Hepatocyte (in vitro differentiated cells): ENCODE data around the gene SLC22A31. TPM values are rescaled to one million over a fixed set of nuclear protein-coding genes. Genes with fewer than 3 reads are reported as not detected.

ENCODE experiments used
- DNase-seq: peaks from one replicate; pipeline ENCODE4 v3.0.0-alpha.2; 2016; ENCODE audit warnings: low spot score
- H2AFZ ChIP-seq: fragments of 200-600 bp; sonication (generic); 2 replicates; pipeline ENCODE4 v1.6.0; 2016; ENCODE audit warnings: antibody characterized with exemption, mild to moderate bottlenecking
- H3K27ac ChIP-seq: fragments of 200-600 bp; sonication (generic); 2 replicates; pipeline ENCODE4 v1.5.1; 2016; ENCODE audit warnings: mild to moderate bottlenecking
- H3K27me3 ChIP-seq: fragments of 200-600 bp; sonication (generic); 2 replicates; pipeline ENCODE4 v1.6.1; 2016
- H3K36me3 ChIP-seq: fragments of 200-600 bp; sonication (generic); replicated peaks from 2 replicates; pipeline ENCODE4 v1.5.1; 2016; ENCODE audit warnings: low read depth; ENCODE audit not compliant: insufficient read depth
- H3K4me1 ChIP-seq: fragments of 200-600 bp; sonication (generic); 2 replicates; pipeline ENCODE4 v1.5.1; 2016; ENCODE audit warnings: mild to moderate bottlenecking, moderate library complexity; ENCODE audit not compliant: insufficient read depth
- H3K4me2 ChIP-seq: fragments of 200-600 bp; sonication (generic); 2 replicates; pipeline ENCODE4 v1.6.0; 2016
- H3K4me3 ChIP-seq: fragments of 200-600 bp; sonication (generic); 2 replicates; pipeline ENCODE4 v1.5.1; 2016; ENCODE audit warnings: mild to moderate bottlenecking
- H3K79me2 ChIP-seq: fragments of 200-600 bp; sonication (generic); 2 replicates; pipeline ENCODE4 v1.6.0; 2017; ENCODE audit warnings: mild to moderate bottlenecking
- H3K9me2 ChIP-seq: fragments of 200-600 bp; sonication (generic); replicated peaks from 2 replicates; pipeline ENCODE4 v1.6.0; 2017; ENCODE audit warnings: mild to moderate bottlenecking; ENCODE audit not compliant: insufficient read depth
- H3K9me3 ChIP-seq: fragments of 200-600 bp; sonication (generic); 2 replicates; pipeline ENCODE4 v1.5.1; 2016; ENCODE audit warnings: low read depth, mild to moderate bottlenecking
- H4K20me1 ChIP-seq: fragments of 200-600 bp; sonication (generic); 2 replicates; pipeline ENCODE4 v1.6.0; 2016; ENCODE audit warnings: mild to moderate bottlenecking; ENCODE audit not compliant: insufficient read depth, poor library complexity, severe bottlenecking
- CTCF ChIP-seq: fragments of 200-600 bp; sonication (generic); IDR thresholded peaks from 2 replicates; pipeline ENCODE4 v1.5.1; 2016; ENCODE audit warnings: antibody characterized with exemption, mild to moderate bottlenecking; ENCODE audit not compliant: poor library complexity
- EZH2 ChIP-seq: fragments of 200-600 bp; sonication (generic); IDR thresholded peaks from 2 replicates; pipeline ENCODE4 v1.6.1; 2016; ENCODE audit warnings: antibody characterized with exemption, mild to moderate bottlenecking, borderline replicate concordance
- EZH2phosphoT487 ChIP-seq: fragments of 200-600 bp; sonication (generic); IDR thresholded peaks from one replicate; pipeline ENCODE4 v1.6.1; 2018; ENCODE audit warnings: antibody characterized with exemption, mild to moderate bottlenecking, low read depth, moderate library complexity; ENCODE audit not compliant: unreplicated experiment, severe bottlenecking
- WGBS: methylation state at CpG from one replicate; pipeline ENCODE4 v1.1.6; 2016; ENCODE audit warnings: low lambda C conversion rate; ENCODE audit errors: missing lambda C conversion rate; 5-methylcytosine and 5-hydroxymethylcytosine counted together
- polyA plus RNA-seq: library from polyadenylated mRNA; unstranded; fragments of >200 nt; fragmentation: Nextera tagmentation; extraction: Ambion mirVana; gene quantifications from 2 replicates; pipeline ENCODE4 v1.2.1, GENCODE V29; 2016
- total RNA-seq: library from RNA; depleted of rRNA; stranded (reverse); fragments of >200 nt; gene quantifications from 2 replicates; pipeline ENCODE4 v1.2.3, GENCODE V29; 2014

Gene SLC22A31
- total and polyA plus RNA-seq, 2 experiments from 2014 or later, result 1.4 to 1.6 TPM

DNA sequence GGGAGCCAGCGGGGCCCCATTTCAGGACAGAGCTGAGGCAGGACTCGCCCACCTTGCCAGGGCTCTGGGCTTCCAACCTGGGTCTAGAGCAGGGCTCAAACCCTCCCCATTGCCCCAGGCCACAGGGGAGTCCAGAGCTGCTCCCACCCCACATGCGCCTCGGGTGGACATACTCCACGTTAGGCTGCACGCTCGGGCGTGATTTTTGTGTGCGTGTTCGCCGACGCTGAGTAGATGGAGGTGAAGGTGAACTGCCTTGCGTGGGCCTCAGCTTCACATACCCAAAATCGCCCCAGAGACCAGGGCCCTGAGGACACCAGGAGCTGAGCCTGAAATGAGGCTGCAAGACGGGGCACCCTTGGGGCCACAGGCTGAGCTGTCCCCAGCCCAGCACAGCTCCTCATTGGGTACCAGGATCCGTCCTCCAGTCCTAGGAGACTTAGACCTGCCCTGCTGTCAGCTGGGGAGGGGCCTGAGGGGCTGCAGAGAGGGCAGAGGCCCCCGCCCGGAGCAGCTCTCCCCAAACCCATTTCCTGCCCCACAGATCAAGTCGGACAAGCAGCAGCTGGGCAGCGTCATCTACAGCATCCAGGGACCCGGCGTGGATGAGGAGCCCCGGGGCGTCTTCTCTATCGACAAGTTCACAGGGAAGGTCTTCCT, 20.6 kb downstream of the SLC22A31 start:
- Histone ChIP-seq H3K36me3 (no peaks in the 10 kb centered on the region), H2AFZ (no peak overlapping the region), H3K9me2 (no peaks in the 10 kb centered on the region), H3K4me2 (no peak overlapping the region), H3K27me3 (no peaks in the 10 kb centered on the region), H3K79me2 (no peaks in the 10 kb centered on the region), H3K4me1 (no peaks in the 10 kb centered on the region), H4K20me1 (no peaks in the 10 kb centered on the region), H3K9me3 (no peaks in the 10 kb centered on the region), H3K4me3 (no peak overlapping the region), H3K27ac (no peak overlapping the region)
- no peak for DNase-seq
- 89% methylated on average over 24 of the region's 25 CpGs for WGBS
- TF ChIP-seq EZH2phosphoT487 (no peak), CTCF (no peak), EZH2 (no peak)

DNA sequence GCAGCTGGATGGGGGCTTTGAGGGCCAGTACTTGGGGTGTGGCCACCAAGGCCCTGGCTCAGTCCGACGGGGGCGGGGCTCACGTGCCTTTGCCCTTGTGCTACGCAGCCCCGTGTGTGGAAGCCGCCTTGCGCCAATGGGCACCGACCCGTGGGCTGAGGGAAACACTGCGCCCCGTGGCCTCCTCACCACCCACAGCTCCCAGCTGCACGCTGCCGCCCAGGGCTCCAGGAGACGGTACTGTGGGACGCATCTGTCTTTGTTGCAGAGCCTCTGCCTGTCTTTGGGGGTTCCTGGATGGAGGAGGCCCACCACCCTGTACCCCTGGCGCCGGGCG, 21.2 kb downstream of the SLC22A31 start:
- Histone ChIP-seq H3K4me1 (no peaks in the 10 kb centered on the region), H3K79me2 (no peaks in the 10 kb centered on the region), H3K9me3 (no peaks in the 10 kb centered on the region), H4K20me1 (no peaks in the 10 kb centered on the region), H3K4me2 (no peak overlapping the region), H3K27me3 (no peaks in the 10 kb centered on the region), H3K4me3 (no peak overlapping the region), H3K36me3 (no peaks in the 10 kb centered on the region), H2AFZ (no peak overlapping the region), H3K9me2 (no peaks in the 10 kb centered on the region), H3K27ac (no peak overlapping the region)
- no peak for DNase-seq
- 88% methylated on average over 19 of the region's 19 CpGs for WGBS
- TF ChIP-seq EZH2phosphoT487, result no peak
- no peak for TF ChIP-seq CTCF
- no peak for TF ChIP-seq EZH2

GRCh38 chr16:89178453-89179147, 21.7 kb downstream of the SLC22A31 start:
- Histone ChIP-seq H3K9me2 (no peaks in the 10 kb centered on the region), H4K20me1 (no peaks in the 10 kb centered on the region), H2AFZ (no peak overlapping the region), H3K9me3 (no peaks in the 10 kb centered on the region), H3K4me2 (no peak overlapping the region), H3K27ac (no peak overlapping the region), H3K36me3 (no peaks in the 10 kb centered on the region), H3K27me3 (no peaks in the 10 kb centered on the region), H3K4me3 (no peak overlapping the region), H3K4me1 (no peaks in the 10 kb centered on the region), H3K79me2 (no peaks in the 10 kb centered on the region)
- 82% methylated on average over 13 of the region's 24 CpGs for WGBS
- no peak for TF ChIP-seq EZH2
- no peak for TF ChIP-seq CTCF
- no peak for TF ChIP-seq EZH2phosphoT487
- no peak for DNase-seq
